Kasumi-1 (cell line): ENCODE data around the gene VIPR2.
"Not testable (repeated sequence)": the region's sequence is repeated elsewhere in the genome, so short reads cannot be mapped to it uniquely, and the experiment has no call there.

Source experiments
- DNase-seq, 2 experiments: peaks; one replicate each; lab custom pipeline; 2025; lab: John Stamatoyannopoulos, UW

Gene VIPR2

DNA sequence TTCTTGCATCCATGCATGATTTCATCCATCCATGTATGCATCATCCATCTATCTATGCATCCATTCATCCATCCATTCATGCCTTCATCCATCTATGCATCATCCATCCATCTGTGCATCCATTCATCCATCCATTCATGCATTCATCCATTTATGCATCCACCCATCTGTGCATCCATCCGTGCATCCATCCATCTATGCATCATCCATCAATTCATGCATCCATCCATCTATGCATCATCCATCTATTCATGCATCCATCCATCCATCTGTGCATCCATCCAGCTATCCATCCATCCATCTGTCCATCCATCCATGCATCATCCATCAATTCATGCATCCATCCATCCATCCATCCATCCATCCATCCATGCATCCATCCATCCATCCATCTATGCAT is 157.0 kb downstream of the VIPR2 start:
- DNase-seq = no peak

- DNase-seq = no peak
These were observed 159.1 kb downstream of the VIPR2 start for GRCh38 chr7:158985583-158985982.

GRCh38 chr7:158984007-158984406 is 160.7 kb downstream of the VIPR2 start:
- not testable (repeated sequence) for DNase-seq

DNA sequence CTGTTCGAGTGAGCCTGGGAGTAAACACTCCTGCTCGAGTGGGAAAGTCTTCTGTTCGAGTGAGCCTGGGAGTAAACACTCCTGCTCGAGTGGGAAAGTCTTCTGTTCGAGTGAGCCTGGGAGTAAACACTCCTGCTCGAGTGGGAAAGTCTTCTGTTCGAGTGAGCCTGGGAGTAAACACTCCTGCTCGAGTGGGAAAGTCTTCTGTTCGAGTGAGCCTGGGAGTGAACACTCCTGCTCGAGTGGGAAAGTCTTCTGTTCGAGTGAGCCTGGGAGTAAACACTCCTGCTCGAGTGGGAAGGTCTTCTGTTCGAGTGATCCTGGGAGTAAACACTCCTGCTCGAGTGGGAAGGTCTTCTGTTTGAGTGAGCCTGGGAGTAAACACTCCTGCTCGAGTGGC is 162.6 kb downstream of the VIPR2 start:
- DNase-seq = not testable (repeated sequence)

DNA sequence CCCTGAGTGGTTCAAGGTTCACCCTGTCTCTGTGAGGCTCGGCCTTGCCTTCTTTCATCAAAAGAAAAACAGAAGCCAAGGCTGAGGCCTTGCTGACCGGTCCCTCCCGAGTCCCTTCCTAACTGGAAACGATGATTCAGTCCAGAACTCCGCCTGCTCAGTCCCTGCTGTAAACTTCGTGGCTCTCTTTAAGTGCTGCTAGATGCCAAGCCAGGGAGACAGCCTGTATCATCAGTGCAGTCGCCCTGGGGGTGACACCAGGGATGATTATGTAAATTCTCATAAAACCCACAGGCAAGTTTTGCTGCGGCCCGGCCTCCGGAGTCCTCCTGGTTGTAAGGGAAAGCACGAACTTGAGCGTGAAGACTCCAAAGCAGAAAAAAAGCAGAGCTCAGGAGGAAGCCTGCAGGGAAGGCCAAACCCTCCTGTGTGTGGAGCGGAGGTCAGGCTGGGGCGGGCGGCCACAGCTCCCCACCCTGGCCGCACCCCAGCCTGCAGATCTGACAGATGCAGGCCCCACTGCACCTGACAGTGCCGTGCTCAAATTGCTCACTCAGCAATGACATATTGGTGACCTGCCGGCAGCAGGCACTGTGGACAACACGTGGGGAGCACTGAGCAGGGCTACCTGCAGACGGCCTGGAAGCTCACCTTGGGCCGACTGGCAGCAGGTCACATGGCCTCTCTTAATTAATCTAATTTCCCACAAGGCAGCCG is 164.9 kb downstream of the VIPR2 start:
- DNase-seq = no peak

GRCh38 chr7:158979023-158979529 is 165.6 kb downstream of the VIPR2 start:
- no peak for DNase-seq
